CD4-positive, alpha-beta T cell treated with Interleukin-4 for 4 hours (primary cell): ENCODE data around the gene AMIGO1.
"Not testable (repeated sequence)": the region's sequence is repeated elsewhere in the genome, so short reads cannot be mapped to it uniquely, and the experiment has no call there.

Source experiments
- DNase-seq: peaks from one replicate; pipeline ENCODE4 v3.0.0-alpha.2; 2020

Gene AMIGO1

GRCh38 chr1:109482791-109483671, 26.5 kb downstream of the AMIGO1 start:
- DNase-seq: peak; percentile 57

- DNase-seq: no peak
These were observed 27.3 kb downstream of the AMIGO1 start for GRCh38 chr1:109482242-109482641.

- no peak for DNase-seq
These were observed 27.9 kb downstream of the AMIGO1 start for GRCh38 chr1:109481646-109482045.

- DNase-seq: no peak
These were observed 29.6 kb downstream of the AMIGO1 start for GRCh38 chr1:109479901-109480300.

GRCh38 chr1:109479311-109479710, 30.2 kb downstream of the AMIGO1 start:
- DNase-seq: no peak

GRCh38 chr1:109478806-109479205, 30.7 kb downstream of the AMIGO1 start:
- DNase-seq: peak; percentile 32

- DNase-seq: no peak
These were observed 31.7 kb downstream of the AMIGO1 start for GRCh38 chr1:109477821-109478220.

- DNase-seq: no peak
These were observed 32.7 kb downstream of the AMIGO1 start for GRCh38 chr1:109476825-109477224.

- DNase-seq: no peak
These were observed 34.3 kb downstream of the AMIGO1 start for GRCh38 chr1:109475261-109475660.

- DNase-seq: no peak
These were observed 34.8 kb downstream of the AMIGO1 start for GRCh38 chr1:109474697-109475096.

- not testable (repeated sequence) for DNase-seq
These were observed 36.1 kb downstream of the AMIGO1 start for GRCh38 chr1:109473284-109474057.

- no peak for DNase-seq
These were observed 36.7 kb downstream of the AMIGO1 start for GRCh38 chr1:109472779-109473178.

GRCh38 chr1:109470245-109470644, 39.3 kb downstream of the AMIGO1 start:
- DNase-seq: no peak

GRCh38 chr1:109468903-109469302, 40.6 kb downstream of the AMIGO1 start:
- no peak for DNase-seq

- DNase-seq: no peak
These were observed 41.5 kb downstream of the AMIGO1 start for GRCh38 chr1:109468061-109468460.

- DNase-seq: no peak
These were observed 42.2 kb downstream of the AMIGO1 start for GRCh38 chr1:109467301-109467777.

- no peak for DNase-seq
These were observed 42.9 kb downstream of the AMIGO1 start, which contains the start of gene SYPL2 for GRCh38 chr1:109466452-109467300. Gene SYPL2, plus strand, starts transcription at chr1:109466546. Its CDS starts 298 bp downstream, at chr1:109466844.

GRCh38 chr1:109466125-109466451, 43.4 kb downstream of the AMIGO1 start:
- DNase-seq: no peak

- no peak for DNase-seq
These were observed 51.7 kb downstream of the AMIGO1 start for GRCh38 chr1:109457819-109458218.

GRCh38 chr1:109454497-109455133, 54.9 kb downstream of the AMIGO1 start:
- no peak for DNase-seq
